ENCODE results near the gene OR10H1. TPM values are rescaled to one million over a fixed set of nuclear protein-coding genes. Genes with fewer than 3 reads are reported as not detected.
"Not testable (repeated sequence)": the region's sequence is repeated elsewhere in the genome, so short reads cannot be mapped to it uniquely, and the experiment has no call there.

OR10H1 gene
- total and polyA plus RNA-seq, 4 donors: under 0.01 TPM; not detected in 3

DNA sequence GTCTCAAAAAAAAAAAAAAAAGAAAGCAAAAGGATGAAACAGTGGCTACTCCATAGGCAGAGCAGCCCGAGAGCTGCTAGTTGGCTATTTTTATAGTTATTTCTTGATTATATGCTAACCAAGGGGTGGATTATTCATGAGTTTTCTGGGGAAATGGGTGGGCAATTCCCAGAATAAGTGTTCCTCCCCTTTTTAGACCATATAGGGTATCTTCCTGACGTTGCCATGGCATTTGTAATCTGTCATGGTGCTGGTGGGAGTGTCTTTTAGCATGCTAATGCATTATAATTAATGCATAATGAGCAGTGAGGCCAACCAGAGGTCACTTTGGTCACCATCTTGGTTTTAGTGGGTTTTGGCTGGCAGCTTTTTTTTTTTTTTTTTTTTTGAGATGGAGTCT is 25.4 kb upstream of the OR10H1 start:
- 78% methylated on average over 2 of the region's 2 CpGs for WGBS
- H3K27me3 ChIP-seq (ENCODE audit: control insufficient read depth in 4 of 4, insufficient read depth in 4 of 4, low read length in 3 of 4): no peaks in the 10 kb centered on the region
- peaks cover 0 to 9% (median 5%) of the 10 kb centered on the region in 4 donors for H3K4me1 ChIP-seq (ENCODE audit: control insufficient read depth in 4 of 4, insufficient read depth in 4 of 4, low read length in 3 of 4)
- no peak for TF ChIP-seq HNF4G (IDR thresholded peaks at IDR 0.05)
- TF ChIP-seq, protein P1, sequence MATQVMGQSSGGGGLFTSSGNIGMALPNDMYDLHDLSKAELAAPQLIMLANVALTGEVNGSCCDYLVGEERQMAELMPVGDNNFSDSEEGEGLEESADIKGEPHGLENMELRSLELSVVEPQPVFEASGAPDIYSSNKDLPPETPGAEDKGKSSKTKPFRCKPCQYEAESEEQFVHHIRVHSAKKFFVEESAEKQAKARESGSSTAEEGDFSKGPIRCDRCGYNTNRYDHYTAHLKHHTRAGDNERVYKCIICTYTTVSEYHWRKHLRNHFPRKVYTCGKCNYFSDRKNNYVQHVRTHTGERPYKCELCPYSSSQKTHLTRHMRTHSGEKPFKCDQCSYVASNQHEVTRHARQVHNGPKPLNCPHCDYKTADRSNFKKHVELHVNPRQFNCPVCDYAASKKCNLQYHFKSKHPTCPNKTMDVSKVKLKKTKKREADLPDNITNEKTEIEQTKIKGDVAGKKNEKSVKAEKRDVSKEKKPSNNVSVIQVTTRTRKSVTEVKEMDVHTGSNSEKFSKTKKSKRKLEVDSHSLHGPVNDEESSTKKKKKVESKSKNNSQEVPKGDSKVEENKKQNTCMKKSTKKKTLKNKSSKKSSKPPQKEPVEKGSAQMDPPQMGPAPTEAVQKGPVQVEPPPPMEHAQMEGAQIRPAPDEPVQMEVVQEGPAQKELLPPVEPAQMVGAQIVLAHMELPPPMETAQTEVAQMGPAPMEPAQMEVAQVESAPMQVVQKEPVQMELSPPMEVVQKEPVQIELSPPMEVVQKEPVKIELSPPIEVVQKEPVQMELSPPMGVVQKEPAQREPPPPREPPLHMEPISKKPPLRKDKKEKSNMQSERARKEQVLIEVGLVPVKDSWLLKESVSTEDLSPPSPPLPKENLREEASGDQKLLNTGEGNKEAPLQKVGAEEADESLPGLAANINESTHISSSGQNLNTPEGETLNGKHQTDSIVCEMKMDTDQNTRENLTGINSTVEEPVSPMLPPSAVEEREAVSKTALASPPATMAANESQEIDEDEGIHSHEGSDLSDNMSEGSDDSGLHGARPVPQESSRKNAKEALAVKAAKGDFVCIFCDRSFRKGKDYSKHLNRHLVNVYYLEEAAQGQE (IDR thresholded peaks at IDR 0.05): no peak
- no peak for TF ChIP-seq NR2F2 (IDR thresholded peaks at IDR 0.05)
- TF ChIP-seq RAD21 (IDR thresholded peaks at IDR 0.05): no peak
- no peak for TF ChIP-seq FOXA1 (IDR thresholded peaks at IDR 0.05)
- no peak for TF ChIP-seq SP1 (IDR thresholded peaks at IDR 0.05)
- TF ChIP-seq CTCF (IDR thresholded peaks at IDR 0.05; ENCODE audit: low read depth, low read length, missing input control): no peak
- no peaks in the 10 kb centered on the region for H3K36me3 ChIP-seq (ENCODE audit: control insufficient read depth in 4 of 4, insufficient read depth in 3 of 4, low read depth in 1 of 4, low read length in 3 of 4)
- no peaks in the 10 kb centered on the region for H3K9me3 ChIP-seq (ENCODE audit: control insufficient read depth in 4 of 4, low read length in 3 of 4)
- H3K27ac ChIP-seq (ENCODE audit: low read depth in 1 of 2, low read length in 2 of 2): no peak overlapping the region
- no peak overlapping the region for H3K9ac ChIP-seq (ENCODE audit: low read depth in 1 of 2, low read length in 2 of 2)
- H3K4me3 ChIP-seq (ENCODE audit: low read depth in 1 of 3, low read length in 3 of 3): no peak overlapping the region
- DNase-seq (ENCODE audit: low spot score): no peak

- H3K4me3 ChIP-seq (ENCODE audit: low read depth in 1 of 3, low read length in 3 of 3); DNase-seq (ENCODE audit: low spot score); H3K9ac ChIP-seq (ENCODE audit: low read depth in 1 of 2, low read length in 2 of 2); H3K9me3 ChIP-seq (ENCODE audit: control insufficient read depth in 4 of 4, low read length in 3 of 4); H3K36me3 ChIP-seq (ENCODE audit: control insufficient read depth in 4 of 4, insufficient read depth in 3 of 4, low read depth in 1 of 4, low read length in 3 of 4); H3K27me3 ChIP-seq (ENCODE audit: control insufficient read depth in 4 of 4, insufficient read depth in 4 of 4, low read length in 3 of 4); H3K27ac ChIP-seq (ENCODE audit: low read depth in 1 of 2, low read length in 2 of 2): not testable (repeated sequence)
- WGBS: 76% methylated on average over 4 of the region's 4 CpGs
- peaks cover 0 to 10% (median 6%) of the 10 kb centered on the region in 4 donors for H3K4me1 ChIP-seq (ENCODE audit: control insufficient read depth in 4 of 4, insufficient read depth in 4 of 4, low read length in 3 of 4)
These were observed 24.4 kb upstream of the OR10H1 start for GRCh38 chr19:15839888-15840287.

GRCh38 chr19:15838351-15838750 is 22.9 kb upstream of the OR10H1 start:
- no peaks in the 10 kb centered on the region for H3K9me3 ChIP-seq (ENCODE audit: control insufficient read depth in 4 of 4, low read length in 3 of 4)
- DNase-seq (ENCODE audit: low spot score): no peak
- H3K36me3 ChIP-seq (ENCODE audit: control insufficient read depth in 4 of 4, insufficient read depth in 3 of 4, low read depth in 1 of 4, low read length in 3 of 4): no peaks in the 10 kb centered on the region
- no peak overlapping the region for H3K4me3 ChIP-seq (ENCODE audit: low read depth in 1 of 3, low read length in 3 of 3)
- no peak overlapping the region for H3K9ac ChIP-seq (ENCODE audit: low read depth in 1 of 2, low read length in 2 of 2)
- H3K4me1 ChIP-seq (ENCODE audit: control insufficient read depth in 4 of 4, insufficient read depth in 4 of 4, low read length in 3 of 4): peaks cover 0 to 10% (median 6%) of the 10 kb centered on the region in 4 donors
- H3K27ac ChIP-seq (ENCODE audit: low read depth in 1 of 2, low read length in 2 of 2): no peak overlapping the region
- no peaks in the 10 kb centered on the region for H3K27me3 ChIP-seq (ENCODE audit: control insufficient read depth in 4 of 4, insufficient read depth in 4 of 4, low read length in 3 of 4)
- 97% methylated on average over 3 of the region's 3 CpGs for WGBS
- TF ChIP-seq NR2F2 (IDR thresholded peaks at IDR 0.05) (no peak), EGR1 (IDR thresholded peaks at IDR 0.05; ENCODE audit: low read depth in 2 of 2) (no peak), HNF4G (IDR thresholded peaks at IDR 0.05) (no peak), RAD21 (IDR thresholded peaks at IDR 0.05) (no peak), FOXA1 (IDR thresholded peaks at IDR 0.05) (no peak), RXRA (IDR thresholded peaks at IDR 0.05) (no peak), JUND (IDR thresholded peaks at IDR 0.05) (no peak), YY1 (IDR thresholded peaks at IDR 0.05) (no peak), TAF1 (conservative IDR thresholded peaks at IDR 0.05) (no peak), ZBTB33 (IDR thresholded peaks at IDR 0.05) (no peak), ATF3 (IDR thresholded peaks at IDR 0.05) (no peak), FOXA2 (IDR thresholded peaks at IDR 0.05) (no peak), SP1 (IDR thresholded peaks at IDR 0.05) (no peak)
- TF ChIP-seq, protein P1 (IDR thresholded peaks at IDR 0.05): no peak

All from liver (tissue), 9 donors.